HL-60/S4 treated with retinoic acid at 250 ng/mL for 4 days and 3 days (cell line): Measurements from ENCODE around the gene STEAP1B.
"Not testable (repeated sequence)": the region's sequence is repeated elsewhere in the genome, so short reads cannot be mapped to it uniquely, and the experiment has no call there.

Source experiments
- in situ Hi-C: fragments of 300-500 bp; cut with MboI; formaldehyde crosslinking; loops from 2 replicates; pipeline ENCODE4 v1.7.0; 2022; ENCODE audit warnings: low sequenced_read_pairs

The STEAP1B gene

DNA sequence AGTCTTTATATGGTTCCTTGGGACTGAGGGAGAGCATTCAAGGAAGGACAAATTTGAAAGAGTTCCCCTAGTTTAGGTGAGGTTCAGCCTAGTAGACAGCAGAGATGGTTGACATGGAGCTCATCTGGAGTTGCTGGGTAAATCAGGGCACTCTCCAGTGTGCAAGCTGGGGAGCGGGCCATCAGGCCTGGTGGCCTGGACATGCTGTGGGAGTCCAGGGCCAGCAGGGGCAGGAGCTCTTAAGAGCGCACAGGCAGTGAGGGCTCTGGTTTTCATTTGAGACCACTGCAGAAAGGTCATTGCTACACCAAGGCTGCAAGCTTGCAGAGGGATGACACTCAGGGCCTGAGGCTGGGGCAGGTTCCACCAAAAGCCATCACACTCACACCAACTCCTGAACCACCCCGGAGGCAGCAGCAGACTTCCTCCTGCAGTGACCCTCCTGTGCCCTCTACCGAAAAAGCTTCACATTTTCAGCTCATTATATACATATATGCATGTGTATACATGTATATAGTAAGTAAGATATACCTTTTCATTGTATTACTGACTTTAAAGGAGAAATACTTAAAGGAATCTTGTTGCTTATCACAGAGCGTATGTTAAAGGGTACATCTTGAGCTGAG lies 39.5 kb downstream of the STEAP1B start:
- in situ Hi-C loops = no loop called here

DNA sequence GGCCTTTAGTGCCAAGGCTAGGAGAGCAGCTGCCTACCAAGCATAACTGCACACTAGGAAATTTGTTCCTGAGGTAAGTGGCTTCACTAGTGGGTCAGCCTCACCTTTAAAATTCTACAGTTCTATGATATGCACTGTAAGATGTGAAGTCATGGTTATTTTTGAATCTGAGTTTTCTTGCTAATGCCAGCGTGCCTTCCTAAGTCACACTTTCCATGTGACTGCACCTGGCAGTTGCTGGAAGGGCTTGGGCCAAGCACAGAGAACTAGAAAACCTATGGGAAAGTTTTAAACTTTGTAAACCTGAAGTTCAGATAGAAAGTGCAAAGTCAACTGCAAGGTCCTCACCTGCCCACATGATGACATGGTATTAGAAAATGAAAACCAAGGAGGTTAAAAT lies 42.5 kb downstream of the STEAP1B start:
- in situ Hi-C loops = no loop called here

DNA sequence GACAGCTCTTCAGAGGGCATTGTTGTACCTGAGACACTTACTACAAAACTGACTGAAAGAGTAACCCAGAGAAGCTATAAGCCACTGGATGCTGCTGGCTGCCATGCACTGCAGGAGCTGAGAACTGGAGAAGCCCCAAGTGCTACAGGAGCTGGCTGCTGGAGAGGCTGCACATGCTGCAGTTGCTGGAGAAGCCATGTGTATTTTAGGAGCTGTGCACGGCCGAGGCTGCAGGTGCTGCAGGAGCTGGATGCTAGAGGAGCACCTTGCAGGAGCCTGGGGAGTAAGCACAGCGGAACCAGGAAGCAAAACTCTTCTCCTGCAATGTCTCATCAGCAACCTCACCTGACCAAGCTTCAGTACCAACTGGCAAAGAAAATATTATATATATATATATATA lies 45.5 kb downstream of the STEAP1B start:
- in situ Hi-C loops = no loop called here

DNA sequence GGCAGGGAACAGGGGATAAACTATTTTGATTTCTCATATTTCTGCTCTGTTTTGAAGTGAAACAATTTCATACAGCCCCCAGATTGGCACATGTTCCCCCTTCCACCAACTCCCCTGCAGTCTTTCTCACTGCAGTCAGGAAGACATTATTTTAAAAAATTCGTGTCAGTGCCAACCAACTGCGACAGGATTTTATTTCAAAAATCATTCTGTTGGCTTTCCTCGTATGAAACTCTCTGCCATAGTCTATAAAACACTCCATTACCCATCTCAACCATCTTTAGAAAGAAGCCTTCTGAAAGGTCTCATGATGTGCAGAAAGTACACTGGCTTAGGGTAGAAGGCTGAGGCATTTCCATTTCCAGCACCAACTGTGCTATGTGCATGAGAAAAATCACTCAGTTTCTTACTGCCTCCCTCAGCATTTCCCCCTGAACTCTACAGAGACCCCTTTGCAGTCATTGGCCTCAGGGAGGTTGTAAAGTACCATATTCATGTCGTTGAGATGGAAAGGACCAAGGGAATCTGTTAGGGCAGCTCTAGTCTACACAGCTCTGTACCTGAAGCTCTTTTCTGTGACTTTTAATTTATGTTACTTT lies 46.9 kb downstream of the STEAP1B start:
- in situ Hi-C loops = no loop called here

DNA sequence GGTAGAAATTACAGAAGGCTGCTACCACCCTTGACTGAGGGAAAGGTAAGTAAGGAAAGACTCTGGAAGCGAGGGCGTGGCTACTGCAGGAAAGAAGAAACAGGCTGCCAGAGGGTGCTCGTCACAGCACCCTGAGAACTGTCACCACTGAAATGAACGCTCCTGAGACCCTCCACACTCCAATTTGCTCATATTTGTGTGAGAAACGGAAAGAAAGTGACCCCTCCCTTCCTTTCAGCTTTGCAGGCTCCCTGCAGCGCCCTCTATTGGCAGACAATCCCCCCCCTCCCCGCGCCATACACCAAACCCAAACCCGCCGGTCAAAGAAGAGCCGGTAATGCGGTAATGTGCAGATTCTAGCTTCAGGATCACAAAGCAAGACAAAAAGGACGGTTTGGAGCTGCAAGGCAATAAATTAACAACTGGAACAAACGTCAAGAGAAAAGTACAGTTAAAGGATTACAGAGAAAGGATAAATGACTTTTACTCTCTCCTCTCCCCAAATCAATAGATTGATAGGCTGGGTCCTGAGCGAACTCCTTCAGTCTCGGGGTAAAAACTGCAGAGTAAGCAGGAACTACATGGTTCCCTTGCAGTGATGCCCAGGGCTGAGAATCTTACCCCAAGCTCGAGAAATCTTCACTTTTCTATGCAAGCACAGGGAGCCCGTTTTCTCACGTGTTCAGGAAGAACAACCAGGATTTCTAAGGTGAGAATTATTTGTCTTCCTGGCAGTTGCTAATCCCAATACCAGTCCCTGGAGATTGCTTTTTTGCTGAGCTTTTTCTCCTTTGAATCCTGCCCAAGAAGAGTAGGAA lies 47.6 kb downstream of the STEAP1B start:
- in situ Hi-C loops = no loop called here

DNA sequence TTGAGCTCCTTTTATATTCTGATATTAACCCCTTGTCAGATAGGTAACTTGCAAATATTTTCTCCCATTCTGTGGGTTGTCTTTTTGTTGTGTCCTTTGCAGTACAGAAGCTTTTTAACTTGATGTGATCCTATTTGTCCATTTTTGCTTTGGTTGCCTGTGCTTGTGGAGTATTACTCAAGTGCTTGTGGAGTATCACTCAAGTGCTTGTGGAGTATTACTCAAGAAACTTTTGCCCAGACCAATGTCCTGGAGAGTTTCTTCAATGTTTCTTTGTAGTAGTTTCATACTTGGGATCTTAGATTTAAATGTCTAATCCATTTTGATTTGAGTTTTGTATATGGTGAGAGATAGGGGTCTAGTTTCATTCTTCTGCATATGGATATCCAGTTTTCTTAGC lies 50.0 kb downstream of the STEAP1B start:
- in situ Hi-C loops = not testable (repeated sequence)

DNA sequence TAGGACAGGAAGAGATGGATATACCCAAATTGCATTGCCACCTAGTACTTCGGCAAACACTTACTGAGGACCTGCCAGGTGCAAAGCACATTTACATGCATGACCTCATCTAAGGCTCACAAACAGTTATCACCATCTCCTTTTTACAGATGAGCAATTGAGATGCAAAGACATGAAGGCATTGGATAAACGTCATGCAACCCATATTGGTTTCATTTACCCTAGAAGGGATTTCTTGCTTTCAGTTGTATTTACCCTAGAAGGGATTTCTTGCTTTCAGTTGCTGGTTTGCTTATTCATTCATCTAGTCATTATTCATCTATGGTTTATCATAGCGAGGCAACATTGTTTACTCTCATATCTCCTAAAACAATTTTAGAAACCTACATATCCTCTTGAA lies 52.2 kb downstream of the STEAP1B start:
- in situ Hi-C loops = no loop called here

DNA sequence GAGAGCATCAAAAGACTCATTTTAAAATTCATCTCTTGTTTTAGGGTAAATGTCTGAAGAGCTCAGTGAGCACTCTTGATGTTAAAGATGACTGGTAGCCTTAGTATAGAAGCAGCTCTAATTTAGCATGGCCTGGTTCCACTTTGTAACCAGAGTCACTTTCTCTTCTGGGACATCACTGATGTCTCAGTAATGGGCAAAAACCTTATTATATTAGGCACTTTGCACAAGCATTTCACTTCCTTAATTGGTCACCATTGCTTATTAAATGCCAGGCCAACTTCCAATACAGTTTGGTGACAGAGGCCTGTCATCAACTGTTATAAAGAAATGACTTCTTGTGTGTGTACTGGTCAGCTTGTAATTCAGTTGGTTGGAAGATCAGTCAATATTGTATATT lies 53.0 kb downstream of the STEAP1B start:
- in situ Hi-C loops = no loop called here

DNA sequence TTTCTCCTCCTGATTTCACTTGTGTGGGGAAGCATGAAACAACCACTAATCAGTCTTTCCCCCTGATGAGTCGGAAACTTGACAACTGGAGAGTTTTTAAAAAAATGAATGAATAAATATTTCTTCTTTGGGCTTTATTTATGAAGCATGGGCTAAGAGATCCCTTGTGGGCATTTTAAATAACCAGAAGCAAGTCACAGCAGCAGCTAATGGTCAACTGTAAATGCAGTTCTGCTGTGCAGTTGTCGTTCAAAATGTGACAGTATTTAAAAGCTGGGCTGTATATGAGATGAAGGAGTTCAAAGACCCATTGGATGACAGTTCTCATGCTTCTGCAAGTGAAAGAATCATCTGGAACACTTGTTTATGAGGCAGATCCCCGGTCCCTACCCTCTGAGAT lies 54.1 kb downstream of the STEAP1B start:
- in situ Hi-C loops = no loop called here

DNA sequence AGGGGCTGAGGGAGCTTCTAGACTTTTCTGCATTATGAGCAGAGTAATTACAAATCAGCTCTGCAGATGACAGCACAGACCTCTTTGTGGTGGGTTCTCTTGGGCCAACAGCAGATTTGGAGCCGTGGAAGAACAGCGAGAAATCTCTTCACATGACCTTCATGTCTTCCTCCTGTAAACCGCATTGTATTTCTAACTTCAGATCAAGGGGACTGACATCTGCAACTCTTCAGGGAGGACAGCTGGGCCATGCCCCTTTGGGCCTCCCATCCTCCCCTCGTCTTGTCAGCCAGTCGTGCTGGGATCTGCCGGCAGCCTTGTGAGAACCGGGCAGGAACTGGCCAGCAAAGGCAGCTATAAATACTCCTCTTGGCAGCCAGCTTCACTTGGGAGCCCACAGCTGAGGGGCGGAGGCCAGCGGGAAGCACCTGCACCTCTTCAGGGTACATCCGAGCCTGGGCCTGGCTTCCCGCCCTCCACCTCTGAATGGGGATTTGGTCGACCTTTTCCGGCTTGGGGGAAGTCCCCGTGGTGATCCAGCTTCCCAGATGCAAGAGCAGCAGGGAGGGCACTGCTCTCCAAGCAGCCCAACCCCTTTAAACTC lies 54.7 kb downstream of the STEAP1B start:
- in situ Hi-C loops = no loop called here

DNA sequence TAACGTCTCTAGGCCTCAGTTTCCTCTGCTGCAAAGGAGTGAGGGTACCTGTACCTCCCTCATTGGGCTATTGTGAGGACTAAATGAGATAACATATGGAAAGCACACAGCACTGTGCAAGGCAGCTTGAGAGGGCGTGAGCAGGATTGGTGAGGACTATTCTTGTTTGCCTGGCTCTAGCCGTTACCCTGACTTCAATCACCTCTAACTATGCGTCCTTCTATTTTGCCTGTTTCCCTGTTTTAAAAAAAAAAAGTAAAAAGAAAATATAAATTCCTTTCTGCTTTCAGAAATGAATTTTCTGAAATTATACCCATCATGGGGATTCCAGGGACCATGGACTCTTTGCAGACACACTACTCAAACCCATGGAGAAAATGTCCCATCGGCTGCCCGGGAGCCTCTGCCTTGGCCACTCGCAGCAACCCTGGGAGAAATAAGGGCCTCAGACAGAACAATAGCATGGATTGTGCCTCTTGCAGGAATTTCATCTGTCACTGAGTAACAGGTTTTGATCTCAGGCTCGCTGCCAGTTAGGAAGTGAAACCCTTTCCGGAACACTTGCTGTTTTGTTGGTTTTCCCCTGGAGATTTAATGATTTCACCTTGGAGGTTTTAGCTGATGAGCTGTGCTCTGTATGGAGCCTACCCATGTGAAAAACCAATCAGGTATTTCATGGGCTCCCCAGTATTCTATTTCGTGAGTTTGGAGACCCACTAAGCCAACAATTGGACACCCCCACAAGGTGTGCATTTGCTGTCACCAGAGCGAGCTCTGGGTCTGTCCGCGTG lies 55.6 kb downstream of the STEAP1B start:
- in situ Hi-C loops = no loop called here

DNA sequence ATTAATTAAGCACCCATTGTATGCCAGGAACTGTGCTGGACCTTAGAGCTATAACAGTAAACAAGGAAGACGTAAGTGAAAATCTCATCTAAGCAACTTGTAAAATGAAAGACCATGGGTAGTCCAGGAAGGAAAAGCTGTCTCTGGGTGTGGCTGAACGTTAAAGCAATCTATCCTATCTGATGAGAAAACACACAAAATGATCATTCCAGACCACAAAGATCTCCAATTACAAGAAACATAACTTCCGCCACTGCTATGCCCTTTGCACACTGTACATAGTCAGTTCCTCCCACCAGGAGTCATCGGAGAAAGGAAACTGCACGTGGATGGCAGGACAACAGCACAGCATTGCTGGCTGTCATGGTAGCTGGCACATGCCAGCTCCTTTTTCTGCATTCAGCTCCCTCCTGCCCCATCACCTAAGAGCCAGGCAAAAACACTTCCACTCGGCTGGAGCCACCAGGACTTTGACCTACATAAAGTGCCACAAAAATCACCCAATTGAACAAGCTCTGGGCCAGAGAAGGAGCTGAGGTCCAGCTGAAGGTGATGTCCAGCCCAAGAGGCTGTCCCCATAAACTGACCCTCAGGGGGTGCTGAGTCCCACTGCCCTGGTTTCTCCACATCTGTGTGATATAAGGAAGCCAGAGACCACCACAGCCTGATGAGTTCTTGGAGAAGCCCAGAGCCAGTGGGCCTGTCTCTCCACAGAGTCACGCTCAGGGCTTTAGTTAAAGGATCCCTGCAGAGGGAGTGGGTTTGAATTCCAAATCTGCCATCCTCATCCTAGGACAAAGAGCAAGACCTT lies 56.4 kb downstream of the STEAP1B start:
- in situ Hi-C loops = no loop called here

DNA sequence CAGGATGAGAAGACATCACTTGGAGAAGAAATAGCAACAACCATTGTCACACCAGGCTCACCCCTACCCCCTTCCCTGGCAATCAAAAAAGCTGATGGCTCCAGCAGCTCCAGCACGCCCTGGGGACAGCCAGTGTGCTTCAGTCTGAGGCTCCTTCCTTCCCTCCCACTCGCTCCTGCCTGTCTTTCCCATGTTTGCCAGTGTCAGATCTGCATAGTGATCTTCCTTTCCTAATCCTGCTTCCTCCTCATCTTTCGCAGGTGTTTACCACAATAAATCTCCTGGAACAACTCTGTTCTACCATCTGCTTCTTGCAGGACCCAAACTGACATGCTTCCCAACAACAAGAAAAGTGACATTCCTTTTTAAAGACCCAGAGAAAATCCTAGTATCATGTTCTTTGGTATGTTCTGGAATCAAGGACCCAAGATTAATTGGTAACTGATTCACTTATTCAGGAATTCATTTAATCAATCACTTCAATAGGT lies 57.1 kb downstream of the STEAP1B start:
- in situ Hi-C loops = no loop called here

DNA sequence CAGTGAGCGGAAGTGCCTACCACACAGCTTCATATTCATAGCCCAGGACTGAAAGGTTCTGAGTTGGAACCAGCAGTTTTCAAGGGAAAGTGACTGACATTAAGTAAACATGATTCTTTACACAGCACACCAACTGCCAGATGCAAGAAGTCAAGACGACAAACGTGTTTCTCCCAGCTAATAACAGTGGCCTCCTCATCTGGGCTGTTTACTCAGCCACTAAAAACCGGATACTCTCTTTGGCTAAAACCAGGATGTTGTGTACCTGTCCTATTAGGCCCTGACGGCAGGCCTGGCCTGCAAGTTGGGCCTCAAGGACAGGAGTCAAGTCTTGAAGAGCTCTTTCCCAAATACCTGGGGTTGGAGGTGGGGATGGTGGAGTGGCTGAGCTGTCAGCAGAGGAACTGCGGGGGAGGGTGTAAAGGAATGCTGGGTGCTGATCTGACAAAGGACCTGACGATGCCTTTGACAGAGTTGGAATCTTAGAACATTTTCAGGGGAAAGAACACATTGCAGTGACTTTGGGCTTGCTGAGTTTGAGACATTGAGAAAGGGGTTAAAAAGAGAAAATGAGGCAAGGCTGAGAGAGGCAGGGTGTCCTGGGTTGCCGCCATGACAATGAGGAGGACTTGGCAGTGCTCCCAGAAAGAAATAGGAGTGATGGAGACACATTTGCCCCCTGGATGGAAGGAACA lies 57.7 kb downstream of the STEAP1B start:
- in situ Hi-C loops = no loop called here

DNA sequence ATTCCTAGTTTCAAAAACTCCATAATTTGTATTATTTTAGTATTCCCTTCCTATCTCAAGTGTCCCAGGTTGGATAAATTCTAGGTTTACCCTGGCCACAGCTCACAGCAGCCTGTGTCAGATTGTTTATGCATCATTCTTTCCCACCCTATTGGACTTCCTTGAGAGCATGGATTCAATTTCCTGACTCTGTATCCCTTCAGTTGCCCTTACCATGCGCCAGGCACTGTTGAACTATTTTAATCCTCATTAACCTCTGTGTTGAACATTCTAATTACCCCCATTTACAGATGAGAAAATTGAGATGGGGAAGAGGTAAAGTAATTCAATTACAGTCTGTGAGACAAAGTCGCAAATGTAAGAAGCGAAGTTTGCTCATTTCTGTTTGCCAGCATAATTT lies 58.8 kb downstream of the STEAP1B start:
- in situ Hi-C loops = no loop called here

DNA sequence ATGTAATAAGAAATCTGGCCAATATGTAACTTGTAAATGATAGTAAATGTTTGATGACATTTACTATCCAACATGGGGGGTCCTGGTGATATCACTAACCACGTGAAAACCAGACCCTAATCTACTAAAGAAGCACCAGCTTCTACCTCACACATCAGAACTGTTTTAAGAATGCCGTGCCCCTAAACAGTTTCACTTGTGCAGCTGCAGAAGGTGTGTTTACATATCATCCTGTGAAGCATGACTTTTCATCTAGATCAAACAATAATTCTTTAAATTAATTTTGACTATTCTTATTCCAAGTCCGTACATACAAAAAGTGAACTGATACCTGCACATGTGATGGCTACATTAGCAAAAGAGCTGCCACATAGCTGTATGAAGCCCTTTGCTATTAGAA lies 61.0 kb downstream of the STEAP1B start:
- in situ Hi-C loops = no loop called here

DNA sequence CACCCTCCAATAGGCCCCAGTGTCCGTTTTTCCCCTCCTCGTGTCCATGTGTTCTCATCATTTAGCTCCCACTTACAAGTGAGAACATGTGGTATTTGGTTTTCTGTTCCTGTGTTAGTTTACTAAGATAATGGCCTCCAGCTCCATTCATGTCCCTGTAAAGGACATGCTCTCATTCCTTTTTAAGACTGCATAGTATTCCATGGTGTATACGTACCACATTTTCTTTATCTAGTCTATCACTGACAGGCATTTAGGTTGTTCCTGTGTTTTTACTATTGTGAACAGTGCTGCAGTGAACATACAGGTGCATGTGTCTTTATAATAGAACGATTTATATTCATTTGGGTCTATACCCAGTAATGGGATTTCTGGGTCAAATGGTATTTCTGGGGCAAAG lies 63.4 kb downstream of the STEAP1B start:
- in situ Hi-C loops = not testable (repeated sequence)

DNA sequence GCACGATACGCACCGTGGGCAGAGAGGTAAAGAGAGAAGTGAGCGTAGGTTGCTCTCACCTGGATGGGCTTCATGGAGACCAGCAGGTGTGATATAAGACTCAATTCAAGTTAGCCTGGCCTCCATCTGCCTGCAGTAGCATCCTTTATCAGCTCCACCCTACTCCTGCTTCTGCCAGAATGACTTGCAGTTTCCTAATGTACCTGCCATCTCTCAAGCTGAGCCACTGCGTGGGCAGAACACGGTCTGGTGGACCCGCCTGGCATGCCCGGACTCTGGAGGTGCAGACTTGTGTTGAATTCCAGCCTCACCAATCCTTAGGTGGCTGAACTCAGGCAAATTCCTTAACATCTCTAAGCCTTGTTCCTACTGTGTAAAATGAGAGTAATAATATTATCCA lies 64.3 kb downstream of the STEAP1B start:
- in situ Hi-C loops = no loop called here

DNA sequence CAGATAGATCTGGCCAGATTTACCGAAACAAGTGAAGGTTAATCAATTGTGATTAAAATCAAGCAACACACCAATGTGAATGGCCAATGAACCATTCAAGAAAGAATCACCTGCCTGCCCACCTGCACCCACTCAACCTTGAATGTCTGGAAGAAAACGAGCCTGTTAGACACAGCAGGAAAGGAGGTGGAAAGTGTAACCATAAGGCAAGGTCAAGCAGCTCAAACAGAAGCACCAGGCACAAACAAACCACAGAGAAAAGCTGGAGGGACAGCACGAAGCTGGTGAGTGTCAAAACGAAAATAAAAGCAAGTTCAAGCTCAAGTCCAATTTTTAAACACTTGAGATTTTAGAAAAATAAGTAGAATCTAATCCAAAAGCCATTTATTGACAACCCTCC lies 64.9 kb downstream of the STEAP1B start:
- in situ Hi-C loops = no loop called here
